Common myeloid progenitor, CD34-positive (primary cell): ENCODE data around the gene FAM110D.

Experiments used
- CTCF ChIA-PET: fragments of 350-600 bp; sonication (Branson Sonifier 250); formaldehyde crosslinking; loops from one replicate; lab custom pipeline; 2021; ENCODE audit warnings: antibody characterized with exemption; lab: Charles Lee
- POLR2A ChIA-PET: fragments of 350-600 bp; sonication (Branson Sonifier 250); formaldehyde crosslinking; loops from one replicate; lab custom pipeline; 2021; ENCODE audit warnings: antibody characterized with exemption; lab: Charles Lee
- DNase-seq, 3 donors: peaks; one replicate each; pipeline versions ENCODE4 v3.0.0 to v3.0.0-alpha.2; 2013
- H3K27ac ChIP-seq, 2 experiments: 1 replicate in 1 of 2; 2 replicates in 1 of 2; pipeline ENCODE4 v1.7.0; 2013; ENCODE audit warnings: inconsistent platforms in 2 of 2, low read length in 2 of 2, mild to moderate bottlenecking in 2 of 2, low read depth in 1 of 2, moderate library complexity in 1 of 2; ENCODE audit not compliant: severe bottlenecking in 2 of 2, insufficient read depth in 1 of 2, poor library complexity in 1 of 2
- H3K27me3 ChIP-seq, 5 experiments: replicated peaks in 2 of 5; 1 replicate in 3 of 5; 2 replicates in 2 of 5; pipeline versions ENCODE4 v1.6.1 to v1.7.0; 2013; ENCODE audit warnings: low read length in 4 of 5, mild to moderate bottlenecking in 2 of 5, moderate library complexity in 2 of 5, inconsistent platforms in 1 of 5; ENCODE audit not compliant: insufficient read depth in 5 of 5, control insufficient read depth in 4 of 5
- H3K36me3 ChIP-seq, 4 experiments: 1 replicate in 2 of 4; 2 replicates in 2 of 4; pipeline versions ENCODE4 v1.6.1 to v1.7.0; 2013; ENCODE audit warnings: low read length in 3 of 4, control low read depth in 1 of 4, mild to moderate bottlenecking in 1 of 4; ENCODE audit not compliant: control insufficient read depth in 4 of 4, insufficient read depth in 4 of 4
- H3K4me1 ChIP-seq, 4 experiments: 1 replicate in 3 of 4; 2 replicates in 1 of 4; pipeline versions ENCODE4 v1.6.1 to v1.7.1; 2013; ENCODE audit warnings: low read length in 3 of 4, mild to moderate bottlenecking in 3 of 4, control low read depth in 1 of 4, inconsistent platforms in 1 of 4, moderate library complexity in 1 of 4; ENCODE audit not compliant: control insufficient read depth in 4 of 4, insufficient read depth in 4 of 4; ENCODE audit errors: control extremely low read depth in 1 of 4
- H3K4me3 ChIP-seq, 7 experiments: 1 replicate in 4 of 7; 2 replicates in 3 of 7; pipeline versions ENCODE4 v1.5.1 to v1.7.0; 2013; ENCODE audit warnings: mild to moderate bottlenecking in 7 of 7, low read length in 6 of 7, moderate library complexity in 6 of 7, inconsistent platforms in 2 of 7, low read depth in 2 of 7, control low read depth in 1 of 7; ENCODE audit not compliant: insufficient read depth in 4 of 7, control insufficient read depth in 1 of 7; ENCODE audit errors: extremely low read depth in 1 of 7
- H3K9me3 ChIP-seq, 5 experiments: 1 replicate in 4 of 5; 2 replicates in 1 of 5; pipeline versions ENCODE4 v1.6.1 to v1.7.1; 2013; ENCODE audit warnings: low read length in 4 of 5, mild to moderate bottlenecking in 2 of 5, inconsistent platforms in 1 of 5, low read depth in 1 of 5, moderate library complexity in 1 of 5; ENCODE audit not compliant: control insufficient read depth in 4 of 5, insufficient read depth in 2 of 5; ENCODE audit errors: control extremely low read depth in 1 of 5
- WGBS: methylation state at CpG from one replicate; pipeline ENCODE4 v1.1.5; 2013; ENCODE audit not compliant: insufficient coverage; 5-methylcytosine and 5-hydroxymethylcytosine counted together

The FAM110D gene

DNA sequence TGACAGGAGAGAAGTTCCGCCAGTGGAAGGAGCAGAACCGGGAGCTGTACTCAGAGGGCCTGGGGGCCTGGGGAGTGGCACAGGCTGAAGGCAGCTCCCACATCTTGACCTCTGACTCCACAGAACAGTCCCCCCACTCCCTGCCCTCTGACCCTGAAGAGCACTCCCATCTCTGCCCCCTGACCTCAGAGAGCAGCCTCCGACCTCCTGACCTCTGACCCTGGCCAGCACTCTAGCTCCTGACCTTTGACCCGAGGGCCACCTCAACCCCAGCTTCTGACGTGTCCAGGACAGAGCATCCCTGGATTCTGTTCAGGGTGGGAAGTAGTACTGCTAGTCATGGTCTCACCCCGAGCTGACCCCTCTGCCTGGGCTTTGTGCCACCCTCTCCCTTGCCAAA, 30.5 kb downstream of the FAM110D start:
- ChIA-PET POLR2A (interaction anchor here (0.6 kb wide), 1 partner anchor 41 kb away, joined by 3 read pairs; no protein-coding TSS in a partner anchor), CTCF (interaction anchor here (0.9 to 2.6 kb wide), 12 partner anchors 8 to 133 kb away, joined by 3 to 12 read pairs (median 4); partner anchors contain the start of genes CEP85 and ZNF593)
- no peaks in the 10 kb centered on the region for H3K27me3 ChIP-seq
- no peak overlapping the region for H3K27ac ChIP-seq
- no peak for DNase-seq
- peaks cover 0 to 5% (median 2%) of the 10 kb centered on the region in 4 experiments for H3K36me3 ChIP-seq
- no peaks in the 10 kb centered on the region for H3K9me3 ChIP-seq
- H3K4me1 ChIP-seq, result no peaks in the 10 kb centered on the region
- H3K4me3 ChIP-seq, result no peak overlapping the region
- WGBS, result 96% methylated on average over 6 of the region's 6 CpGs

DNA sequence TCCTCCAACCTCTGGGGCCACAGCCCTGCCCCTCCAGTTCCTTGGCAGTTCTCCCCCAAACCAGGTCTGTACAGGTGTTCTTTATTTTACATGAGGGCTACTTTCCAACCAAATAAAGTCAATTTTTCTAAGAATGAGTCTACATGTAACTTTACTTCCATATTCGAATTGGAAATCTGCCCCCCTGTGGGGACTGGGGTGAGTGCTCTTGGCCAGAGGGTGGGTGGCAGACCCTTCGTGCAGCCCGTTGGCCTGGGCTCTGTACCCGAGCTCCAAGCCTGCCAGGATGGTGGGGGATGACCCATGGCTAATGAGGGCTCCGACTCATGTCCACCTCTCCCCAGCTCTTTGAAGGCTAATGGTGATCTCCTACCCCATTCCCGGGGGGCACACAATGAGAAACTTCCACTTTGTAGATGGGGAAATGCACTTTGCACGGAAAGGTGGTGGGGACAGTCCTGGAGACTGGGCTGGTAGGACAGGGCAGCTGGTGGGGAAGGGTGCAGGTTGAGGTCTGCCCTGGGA, 30.9 kb downstream of the FAM110D start:
- POLR2A ChIA-PET, result interaction anchor here (0.6 kb wide), 1 partner anchor 40 kb away, joined by 3 read pairs; no protein-coding TSS in a partner anchor
- H3K9me3 ChIP-seq, result no peaks in the 10 kb centered on the region
- 100% methylated on average over 4 of the region's 7 CpGs for WGBS

DNA sequence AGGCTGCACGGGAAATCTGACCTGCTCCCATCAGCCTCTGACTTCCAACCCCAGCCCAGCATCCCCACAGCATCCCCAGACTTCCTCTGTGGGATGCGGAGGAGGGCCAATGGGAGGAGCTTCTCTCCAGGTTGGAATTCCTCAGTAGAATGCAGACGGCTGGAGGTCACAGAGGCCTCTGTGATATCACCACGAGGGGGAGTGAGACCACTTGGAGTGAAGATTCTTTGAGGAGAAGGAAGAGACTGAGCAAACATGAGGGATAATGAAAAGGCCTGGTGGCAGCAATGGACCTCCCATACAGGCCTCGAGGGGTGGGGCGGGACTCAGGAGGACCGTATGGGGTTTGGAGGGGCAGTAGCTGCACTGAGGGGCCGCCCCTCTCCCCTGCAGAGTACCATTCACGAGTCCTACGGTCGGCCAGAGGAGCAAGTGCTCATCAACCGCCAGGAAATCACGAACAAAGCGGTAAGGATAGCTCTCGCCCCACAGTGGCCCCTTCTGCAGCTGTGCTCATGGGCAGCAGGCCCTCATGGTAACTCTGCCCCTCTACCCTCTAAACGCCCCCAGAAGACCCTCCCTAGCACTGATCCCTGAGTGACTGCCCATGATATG, 31.6 kb downstream of the FAM110D start, which contains the start of gene CATSPER4:
CATSPER4 (plus strand) TSS at position 230 of the 615 bp plus-strand sequence; CDS start at position 256, 26 bp downstream.
- CTCF ChIA-PET, result interaction anchor here (0.6 to 2.6 kb wide), 12 partner anchors 9 to 1267 kb away, joined by 3 to 12 read pairs (median 4); partner anchors contain the start of genes CD52, CEP85 and CNKSR1
- POLR2A ChIA-PET, result no interaction called here
- H3K4me1 ChIP-seq, result no peaks in the 10 kb centered on the region
- H3K36me3 ChIP-seq, result peaks cover 0 to 5% (median 0%) of the 10 kb centered on the region in 4 experiments
- WGBS, result 76% methylated on average over 14 of the region's 16 CpGs
- no peak within 1 kb of the TSS for H3K4me3 ChIP-seq
- H3K27ac ChIP-seq, result no peak within 1 kb of the TSS
- no peaks in the 10 kb centered on the region for H3K27me3 ChIP-seq
- no peaks in the 10 kb centered on the region for H3K9me3 ChIP-seq
- DNase-seq, result peak; percentile 29 to 54 (median 49)

More for the DNA sequence above, 30.9 kb downstream of the FAM110D start:
- CTCF ChIA-PET, result interaction anchor here (0.6 to 2.6 kb wide), 16 partner anchors 9 to 1267 kb away, joined by 3 to 12 read pairs (median 4); partner anchors contain the start of genes CD52, CEP85, CNKSR1 and ZNF593
- DNase-seq, result peak in 2 of 3 donors; percentile 21 to 29
- Histone ChIP-seq H3K27me3 (no peaks in the 10 kb centered on the region), H3K4me3 (no peak overlapping the region), H3K4me1 (no peaks in the 10 kb centered on the region), H3K36me3 (peaks cover 0 to 5% (median 0%) of the 10 kb centered on the region in 4 experiments), H3K27ac (no peak overlapping the region)

DNA sequence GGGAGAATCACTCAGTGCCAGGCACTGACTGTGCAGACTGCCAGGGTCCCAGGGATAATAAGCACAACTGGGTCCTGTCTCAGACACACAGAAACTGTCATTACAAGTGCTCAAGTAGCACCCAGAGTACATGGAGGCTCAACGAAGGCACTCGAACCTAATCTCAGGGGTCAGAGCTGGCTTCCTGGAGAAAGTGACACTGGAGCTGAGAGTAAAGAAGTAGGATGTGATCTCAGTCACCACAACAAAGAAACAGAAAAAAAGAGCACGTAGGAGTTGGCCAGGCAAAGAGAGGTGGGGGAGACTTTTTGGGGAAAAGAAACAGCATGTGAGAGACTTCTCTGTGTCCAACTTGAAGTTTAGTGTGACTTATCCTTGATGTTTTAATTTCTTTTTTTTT, 32.9 kb downstream of the FAM110D start:
- H3K4me1 ChIP-seq, result no peaks in the 10 kb centered on the region
- no peak overlapping the region for H3K27ac ChIP-seq
- no peaks in the 10 kb centered on the region for H3K27me3 ChIP-seq
- peaks cover 0 to 5% (median 0%) of the 10 kb centered on the region in 4 experiments for H3K36me3 ChIP-seq
- ChIA-PET POLR2A (no interaction called here), CTCF (interaction anchor here (0.6 to 1.5 kb wide), 2 partner anchors 13 to 142 kb away, joined by 4 to 5 read pairs; no protein-coding TSS in a partner anchor)
- no peaks in the 10 kb centered on the region for H3K9me3 ChIP-seq
- WGBS, result 62% methylated on average over 3 of the region's 3 CpGs
- no peak overlapping the region for H3K4me3 ChIP-seq
- no peak for DNase-seq

DNA sequence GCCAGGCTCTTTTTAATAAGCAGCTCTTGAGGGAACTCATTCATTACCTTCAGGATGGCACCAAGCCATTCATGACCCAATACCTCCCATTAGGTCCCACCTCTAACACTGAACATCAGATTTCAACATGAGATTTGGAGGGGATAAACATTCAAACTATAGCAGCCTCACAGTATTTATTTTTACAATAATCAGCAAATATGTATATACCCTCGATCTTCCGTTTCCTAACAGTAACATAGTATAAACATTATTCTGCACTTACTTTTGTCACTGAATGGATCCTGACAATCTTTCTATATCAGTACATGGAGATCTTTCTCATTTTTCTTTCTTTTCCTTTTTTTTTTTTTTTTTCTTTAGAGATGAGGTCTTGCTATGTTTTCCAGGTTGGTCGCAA, 36.9 kb downstream of the FAM110D start:
- CTCF ChIA-PET, result interaction anchor here (0.8 kb wide), 2 partner anchors 9 to 126 kb away, joined by 3 read pairs; no protein-coding TSS in a partner anchor
- H3K27me3 ChIP-seq, result no peaks in the 10 kb centered on the region
- POLR2A ChIA-PET, result no interaction called here
- peaks cover 0 to under 1% (median 0%) of the 10 kb centered on the region in 4 experiments for H3K4me1 ChIP-seq
- no peak overlapping the region for H3K27ac ChIP-seq
- no peaks in the 10 kb centered on the region for H3K36me3 ChIP-seq
- no CpG with 5 or more reads among the region's 3 CpGs for WGBS
- H3K4me3 ChIP-seq, result no peak overlapping the region
- H3K9me3 ChIP-seq, result no peaks in the 10 kb centered on the region
- DNase-seq, result no peak

DNA sequence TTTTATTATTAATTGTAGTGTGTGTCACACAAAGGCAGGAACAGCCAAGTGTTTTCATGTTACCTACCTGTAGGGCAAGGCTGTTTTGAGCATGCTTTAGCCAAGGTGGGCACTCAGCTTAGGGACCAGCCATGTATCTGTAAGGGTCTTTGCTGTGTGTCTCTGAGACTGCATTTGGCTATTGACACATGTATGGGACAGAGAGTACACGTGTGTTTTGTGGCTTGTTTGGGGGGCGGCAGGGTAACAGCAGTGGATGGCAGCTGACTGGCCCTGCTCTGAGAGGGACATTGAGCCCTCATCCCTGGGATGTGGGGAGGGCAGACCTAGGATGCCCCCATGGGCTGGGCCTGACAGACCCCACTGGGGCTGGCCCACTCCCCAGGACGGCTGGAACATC, 38.4 kb downstream of the FAM110D start:
- peaks cover 0 to 6% (median 0%) of the 10 kb centered on the region in 4 experiments for H3K4me1 ChIP-seq
- no peaks in the 10 kb centered on the region for H3K9me3 ChIP-seq
- POLR2A ChIA-PET, result no interaction called here
- no peaks in the 10 kb centered on the region for H3K27me3 ChIP-seq
- WGBS, result 100% methylated on average over 2 of the region's 3 CpGs
- no peak overlapping the region for H3K4me3 ChIP-seq
- CTCF ChIA-PET, result interaction anchor here (1.0 to 1.1 kb wide), 2 partner anchors 11 to 87 kb away, joined by 3 read pairs; no protein-coding TSS in a partner anchor
- H3K36me3 ChIP-seq, result no peaks in the 10 kb centered on the region
- no peak overlapping the region for H3K27ac ChIP-seq
- no peak for DNase-seq
